Erythroblast (primary cell): ENCODE data around the gene WHRN.

Experiments used
- DNase-seq, 2 experiments: peaks; one replicate each; lab custom pipeline; 2025; lab: John Stamatoyannopoulos, UW
- GATA1 ChIP-seq: IDR thresholded peaks from 2 replicates; pipeline ENCODE4 v1.6.1; 2011; ENCODE audit warnings: low read depth, mild to moderate bottlenecking, control low read depth, low read length, moderate library complexity
- POLR2A ChIP-seq: IDR thresholded peaks from 2 replicates; pipeline ENCODE4 v1.6.1; 2011; ENCODE audit warnings: mild to moderate bottlenecking, low read length

WHRN gene

GRCh38 chr9:114375386-114376175 is 129.7 kb downstream of the WHRN start:
- DNase-seq, result no peak
- TF ChIP-seq POLR2A (no peak), GATA1 (no peak)

DNA sequence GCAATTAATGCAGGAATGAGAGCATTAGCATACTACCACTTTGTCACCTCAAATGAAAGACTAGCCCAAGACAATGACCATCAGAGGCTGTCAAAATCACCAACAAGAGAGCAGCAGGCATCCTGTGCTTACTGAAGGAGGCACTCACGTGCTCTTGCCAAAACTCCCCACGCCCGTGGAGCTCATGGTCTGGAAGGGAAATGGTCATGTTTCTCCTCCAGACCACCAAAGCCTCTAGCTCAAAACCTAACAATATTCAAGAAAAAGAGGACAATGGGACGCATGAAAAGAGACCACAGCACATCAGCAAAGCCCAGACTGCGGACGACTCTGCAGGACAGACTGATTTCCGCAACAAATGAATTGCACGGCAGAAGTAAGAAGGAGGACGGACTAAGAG is 130.3 kb downstream of the WHRN start:
- DNase-seq, result no peak
- TF ChIP-seq POLR2A (no peak), GATA1 (no peak)

GRCh38 chr9:114373960-114374730 is 131.1 kb downstream of the WHRN start:
- no peak for TF ChIP-seq GATA1
- TF ChIP-seq POLR2A, result no peak

DNA sequence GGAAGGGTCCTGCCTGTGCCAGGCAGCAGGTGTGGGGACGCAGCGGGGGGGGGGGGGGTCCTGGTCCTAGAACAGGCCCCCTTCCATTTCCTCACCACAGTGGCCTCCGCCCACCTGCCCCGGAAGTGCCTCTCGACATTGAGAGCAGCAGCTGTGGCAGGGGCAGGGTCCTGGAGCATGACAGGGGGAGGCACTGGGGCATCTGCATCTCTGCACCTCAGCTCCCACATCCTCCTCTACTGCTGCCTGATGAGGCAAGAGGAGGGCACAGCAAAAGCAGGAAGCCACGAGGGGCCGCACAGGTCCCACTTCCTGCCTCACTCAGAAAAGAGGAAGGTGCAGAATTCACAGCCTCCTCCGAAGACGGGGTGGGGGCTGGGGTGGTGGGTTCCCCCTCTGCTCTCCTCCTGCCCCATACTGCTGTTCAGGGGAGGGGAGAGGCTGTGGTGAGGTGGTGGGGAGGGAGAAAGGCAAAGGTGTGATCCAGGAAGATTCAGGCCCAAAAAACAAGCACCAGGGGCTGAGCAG is 132.3 kb downstream of the WHRN start:
- TF ChIP-seq GATA1 (no peak), POLR2A (no peak)
- no peak for DNase-seq

More at GRCh38 chr9:114373960-114374730, 131.1 kb downstream of the WHRN start:
- no peak for DNase-seq

DNA sequence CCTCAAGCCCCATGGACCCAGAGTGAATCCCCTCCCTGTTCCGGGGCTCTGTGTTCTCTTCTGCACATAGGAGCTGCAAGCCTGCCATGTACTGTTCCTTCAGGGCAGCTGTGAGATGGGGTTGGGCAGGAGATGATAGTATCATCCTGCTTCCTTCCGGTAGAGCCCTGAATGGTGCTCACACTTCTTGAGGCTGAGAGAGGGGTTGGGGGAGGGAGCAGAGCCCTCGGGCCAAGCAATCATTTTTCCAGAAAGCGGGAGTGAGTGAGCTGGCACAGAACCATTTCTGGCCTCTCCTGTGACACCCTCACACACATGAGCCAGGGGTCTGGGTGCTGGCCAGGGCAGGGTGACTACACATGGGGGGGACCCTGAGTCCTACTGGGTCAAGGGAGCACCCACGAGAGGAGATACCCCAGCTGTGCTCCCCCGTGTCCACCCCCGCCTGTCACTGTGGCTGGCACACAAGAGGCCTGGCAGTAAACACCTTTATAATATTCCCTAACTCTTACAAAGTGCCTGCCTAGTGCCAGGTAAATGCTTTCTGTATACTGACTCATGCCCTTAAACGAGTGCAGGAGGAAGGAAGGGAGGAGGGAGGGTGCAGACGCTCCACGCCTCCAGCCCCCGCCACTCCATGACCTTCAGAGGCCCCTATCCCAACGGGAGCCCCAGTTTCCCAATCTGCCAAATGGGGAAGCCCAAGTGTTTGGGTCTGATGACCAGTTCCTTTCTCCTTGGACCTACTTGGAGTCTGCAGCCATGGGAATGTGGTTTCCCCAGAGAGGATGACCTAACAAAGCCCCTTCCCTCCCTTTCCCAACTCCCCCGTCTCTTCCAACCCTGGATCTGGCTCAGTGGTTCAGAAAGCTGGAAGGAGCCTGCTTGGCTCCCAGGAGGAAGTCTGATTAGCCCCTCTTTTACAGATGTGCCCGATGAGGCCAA is 133.0 kb downstream of the WHRN start:
- no peak for DNase-seq
- TF ChIP-seq POLR2A (no peak), GATA1 (no peak)

GRCh38 chr9:114371343-114371944 is 133.8 kb downstream of the WHRN start:
- no peak for DNase-seq
- TF ChIP-seq GATA1, result no peak

DNA sequence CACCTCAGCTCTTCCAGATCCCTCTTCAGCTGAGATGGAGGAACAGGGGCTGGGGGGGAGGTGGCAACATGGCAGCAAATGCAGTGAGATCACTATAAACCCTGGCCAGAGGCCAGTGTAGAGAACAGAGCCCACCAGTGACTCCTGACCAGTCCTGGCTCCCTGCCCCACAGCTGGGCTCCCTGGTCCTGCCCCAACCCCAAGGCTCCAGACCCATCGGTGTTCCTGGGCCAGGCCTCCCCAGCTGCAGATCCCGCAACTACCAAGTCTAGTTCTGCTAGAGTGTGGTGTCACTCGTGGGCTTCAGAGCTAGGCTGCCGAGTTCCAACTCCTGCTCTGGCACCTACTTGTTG is 134.3 kb downstream of the WHRN start:
- no peak for TF ChIP-seq GATA1
- TF ChIP-seq POLR2A, result no peak
- no peak for DNase-seq

DNA sequence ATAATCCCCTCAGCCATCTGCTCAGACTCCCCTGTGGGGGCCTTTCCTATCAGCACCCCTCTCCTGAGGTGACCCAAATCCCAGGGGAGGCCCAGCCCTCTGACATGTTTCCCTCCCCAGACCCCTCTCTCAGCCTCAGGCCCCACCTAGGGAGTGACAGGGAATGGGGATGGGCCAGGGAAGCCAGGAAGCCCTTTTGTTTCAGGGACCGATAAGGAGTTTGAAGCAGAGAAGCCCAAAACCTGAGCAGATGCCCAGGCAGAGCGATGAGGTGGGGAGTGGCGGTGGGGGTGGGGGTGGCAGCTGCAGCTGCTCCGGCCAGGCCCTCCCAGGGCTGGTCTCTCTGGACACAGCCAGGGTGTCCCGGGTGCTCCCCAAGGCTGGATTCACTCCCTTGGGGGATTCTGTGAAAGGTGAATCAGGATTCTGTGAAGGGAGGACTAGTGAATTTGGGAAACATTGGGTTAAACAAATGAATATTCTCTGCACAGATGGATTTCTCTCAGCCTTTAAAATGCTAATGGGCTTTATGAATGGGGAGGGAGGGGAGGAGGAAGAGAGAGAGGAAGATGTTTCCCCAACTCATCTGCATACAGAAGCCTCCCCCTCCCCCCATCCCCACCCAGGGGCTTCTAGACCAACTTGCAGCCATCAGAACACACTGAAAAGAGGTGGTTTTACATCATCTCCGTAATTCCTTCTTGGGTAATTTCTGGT is 134.9 kb downstream of the WHRN start:
- no peak for TF ChIP-seq POLR2A
- TF ChIP-seq GATA1, result no peak
- no peak for DNase-seq

GRCh38 chr9:114369216-114370130 is 135.8 kb downstream of the WHRN start:
- DNase-seq, result no peak
- TF ChIP-seq GATA1, result no peak
- no peak for TF ChIP-seq POLR2A

- no peak for TF ChIP-seq GATA1
- TF ChIP-seq POLR2A, result no peak
- no peak for DNase-seq
Observed at GRCh38 chr9:114367772-114368569, 137.3 kb downstream of the WHRN start.

GRCh38 chr9:114367366-114367765 is 137.9 kb downstream of the WHRN start:
- DNase-seq, result no peak
- TF ChIP-seq POLR2A (no peak), GATA1 (no peak)
